MCF 10A (cell line): Measurements from ENCODE around the gene FMNL1. TPM values are rescaled to one million over a fixed set of nuclear protein-coding genes. Genes with fewer than 3 reads are reported as not detected.
"Not testable (repeated sequence)": the region's sequence is repeated elsewhere in the genome, so short reads cannot be mapped to it uniquely, and the experiment has no call there.

Experiments used
- BruUV-seq: library from RNA; stranded (reverse); fragments of 400-500 nt; replicated peaks from 2 replicates; lab custom pipeline; 2021; lab: Mats Ljungman, UMichigan
- CTCF ChIA-PET: fragments of 300-600 bp; sonication (Branson Sonifier 250); formaldehyde crosslinking; extraction: SDS; loops from one replicate; lab custom pipeline; 2021; ENCODE audit warnings: antibody characterized with exemption, inconsistent platforms; lab: Yijun Ruan, JAX
- POLR2A ChIA-PET: fragments of 300-600, 350-650 bp; sonication (Branson Sonifier 250); formaldehyde crosslinking; extraction: SDS; loops from one replicate; lab custom pipeline; 2020; ENCODE audit warnings: antibody characterized with exemption, inconsistent platforms; lab: Yijun Ruan, JAX
- DNase-seq: peaks from one replicate; pipeline ENCODE4 v3.0.0-alpha.2; 2018; ENCODE audit not compliant: unreplicated experiment
- H3K27ac Mint-ChIP-seq: one replicate; pipeline ENCODE4 v1.8.0; 2022; ENCODE audit warnings: mild to moderate bottlenecking, low read depth, mixed read lengths; ENCODE audit not compliant: unreplicated experiment
- H3K27me3 Mint-ChIP-seq: one replicate; pipeline ENCODE4 v1.8.0; 2022; ENCODE audit warnings: mixed read lengths; ENCODE audit not compliant: insufficient read depth, unreplicated experiment
- H3K36me3 Mint-ChIP-seq: one replicate; pipeline ENCODE4 v1.8.0; 2022; ENCODE audit warnings: mild to moderate bottlenecking, moderate library complexity, mixed read lengths; ENCODE audit not compliant: insufficient read depth, unreplicated experiment
- H3K4me1 Mint-ChIP-seq: one replicate; pipeline ENCODE4 v1.8.0; 2022; ENCODE audit warnings: mixed read lengths; ENCODE audit not compliant: insufficient read depth, unreplicated experiment
- H3K4me3 Mint-ChIP-seq: one replicate; pipeline ENCODE4 v1.8.0; 2022; ENCODE audit warnings: mild to moderate bottlenecking, moderate library complexity, mixed read lengths; ENCODE audit not compliant: unreplicated experiment
- H3K9me3 Mint-ChIP-seq: one replicate; pipeline ENCODE4 v1.8.0; 2022; ENCODE audit warnings: mixed read lengths; ENCODE audit not compliant: unreplicated experiment
- CTCF ChIP-seq: fragments of 200-600 bp; IDR thresholded peaks from one replicate; pipeline ENCODE4 v1.8.0; 2022; ENCODE audit warnings: antibody characterized with exemption, mild to moderate bottlenecking; ENCODE audit not compliant: unreplicated experiment
- intact Hi-C: fragments of 100-400 bp; cut with micrococcal nuclease; formaldehyde crosslinking; loops from 2 replicates; pipeline ENCODE4 v1.14.1; 2022
- total RNA-seq: library from RNA; stranded (reverse); gene quantifications from 2 replicates; pipeline ENCODE4 v1.2.3, GENCODE V29; 2022

FMNL1 gene
- total RNA-seq, 1 experiment from 2014 or later, result 28.1 TPM

- ChIA-PET CTCF (interaction anchor here (0.5 to 10.1 kb wide), 49 partner anchors 8 to 432 kb away, joined by 3 to 200 read pairs (median 3); partner anchors contain the start of genes ACBD4, HEXIM1, HEXIM2 and PLCD3), POLR2A (interaction anchor here (0.6 to 15.0 kb wide), 15 partner anchors 9 to 429 kb away, joined by 3 to 396 read pairs (median 5); partner anchors contain the start of genes ACBD4, HEXIM1, HEXIM2 and NMT1)
- Mint-ChIP-seq H3K9me3 (no peaks in the 10 kb centered on the region), H3K4me1 (peaks cover 10% of the 10 kb centered on the region), H3K27me3 (no peaks in the 10 kb centered on the region), H3K27ac (peak overlapping the region; percentile 19), H3K4me3 (no peak overlapping the region), H3K36me3 (no peaks in the 10 kb centered on the region)
- peak; percentile 99 for TF ChIP-seq CTCF
- DNase-seq, result peak; percentile 91
- intact Hi-C loops, result loop anchor here (1.0 kb wide), 3 partner anchors 25 to 62 kb away; partner anchors contain the start of gene ACBD4
- no TSS peak for BruUV-seq
Observed at GRCh38 chr17:45197555-45198334, 23.9 kb upstream of the FMNL1 start.

DNA sequence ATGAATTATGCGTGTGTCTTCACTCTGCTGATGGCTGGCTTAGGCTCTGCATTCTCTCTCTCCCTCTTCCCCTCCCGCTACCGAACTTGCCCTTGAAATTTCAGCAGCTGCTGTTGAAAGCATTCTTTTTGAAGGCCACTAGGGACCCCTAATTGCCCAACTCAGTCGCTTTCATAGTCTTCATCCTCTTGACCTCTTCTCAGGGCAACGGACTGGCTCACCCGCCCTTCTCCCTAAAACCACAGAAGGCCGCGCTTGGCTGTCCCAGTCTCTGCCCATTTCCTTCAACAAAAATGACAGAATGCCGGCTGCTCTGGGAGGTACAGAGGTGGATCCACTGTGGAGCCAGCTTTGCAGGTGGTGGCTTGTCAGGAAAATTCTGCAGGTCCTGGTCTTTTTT is 21.0 kb upstream of the FMNL1 start:
- H3K27ac Mint-ChIP-seq, result no peak overlapping the region
- CTCF ChIA-PET, result interaction anchor here (0.6 to 10.1 kb wide), 3 partner anchors 50 to 151 kb away, joined by 3 to 200 read pairs (median 19); partner anchors contain the start of genes ACBD4 and HEXIM1
- no peaks in the 10 kb centered on the region for H3K27me3 Mint-ChIP-seq
- peaks cover 10% of the 10 kb centered on the region for H3K4me1 Mint-ChIP-seq
- no peaks in the 10 kb centered on the region for H3K9me3 Mint-ChIP-seq
- H3K4me3 Mint-ChIP-seq, result no peak overlapping the region
- no TSS peak for BruUV-seq
- no peak for TF ChIP-seq CTCF
- intact Hi-C loops, result no loop called here
- POLR2A ChIA-PET, result interaction anchor here (1.0 to 15.0 kb wide), 3 partner anchors 28 to 49 kb away, joined by 3 to 396 read pairs (median 14); partner anchors contain the start of gene HEXIM1
- no peak for DNase-seq
- H3K36me3 Mint-ChIP-seq, result no peaks in the 10 kb centered on the region

DNA sequence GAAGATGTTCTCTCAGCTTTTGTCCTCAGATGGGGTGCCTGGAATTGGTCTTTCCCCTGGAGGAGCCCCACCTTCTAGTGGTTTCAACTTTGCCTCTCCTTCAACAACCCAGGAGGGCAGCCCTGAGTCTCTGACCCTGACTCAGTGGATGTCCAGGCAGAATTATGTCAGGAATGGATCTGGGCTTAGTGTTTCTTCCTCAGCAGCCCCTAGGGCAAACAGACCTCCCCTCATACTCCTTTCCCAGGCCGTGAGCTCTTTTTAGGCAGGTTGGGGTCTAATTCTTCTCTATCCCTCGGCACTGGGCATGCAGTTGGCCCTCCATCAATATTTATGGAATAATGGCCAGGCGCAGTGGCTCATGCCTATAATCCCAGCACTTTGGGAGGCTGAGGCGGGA is 20.2 kb upstream of the FMNL1 start:
- Mint-ChIP-seq H3K27ac (no peak overlapping the region), H3K27me3 (no peaks in the 10 kb centered on the region), H3K4me1 (peaks cover 10% of the 10 kb centered on the region), H3K36me3 (no peaks in the 10 kb centered on the region), H3K4me3 (no peak overlapping the region), H3K9me3 (no peaks in the 10 kb centered on the region)
- BruUV-seq, result no TSS peak
- no peak for TF ChIP-seq CTCF
- intact Hi-C loops, result no loop called here
- ChIA-PET CTCF (interaction anchor here (0.6 to 10.1 kb wide), 5 partner anchors 10 to 152 kb away, joined by 3 to 200 read pairs (median 6); partner anchors contain the start of genes ACBD4 and HEXIM1), POLR2A (interaction anchor here (0.8 to 15.0 kb wide), 6 partner anchors 27 to 66 kb away, joined by 3 to 396 read pairs (median 4); partner anchors contain the start of genes ACBD4, HEXIM1 and HEXIM2)
- no peak for DNase-seq

DNA sequence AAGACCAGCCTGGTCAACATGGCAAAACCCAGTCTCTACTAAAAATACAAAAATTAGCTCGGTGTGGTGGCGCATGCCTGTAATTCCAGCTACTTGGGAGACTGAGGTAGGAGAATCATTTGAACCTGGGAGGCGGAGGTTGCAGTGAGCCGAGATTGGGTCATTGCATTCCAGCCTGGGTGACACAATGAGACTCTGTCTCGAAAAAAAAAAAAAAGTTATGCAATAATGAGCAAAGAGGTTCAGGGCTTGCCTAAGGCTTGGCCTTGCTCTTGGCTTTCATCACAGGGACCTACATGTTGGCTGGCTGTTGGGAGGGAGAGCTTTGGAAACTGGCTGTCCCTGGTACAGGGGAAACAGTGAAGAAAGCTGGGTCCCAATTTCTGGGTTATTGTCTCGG is 19.8 kb upstream of the FMNL1 start:
- ChIA-PET POLR2A (interaction anchor here (0.6 to 15.0 kb wide), 10 partner anchors 16 to 217 kb away, joined by 3 to 396 read pairs (median 3); partner anchors contain the start of genes ACBD4, HEXIM1 and HEXIM2), CTCF (interaction anchor here (0.6 to 10.1 kb wide), 8 partner anchors 10 to 103 kb away, joined by 3 to 200 read pairs (median 4); partner anchors contain the start of genes ACBD4 and HEXIM1)
- H3K27me3 Mint-ChIP-seq, BruUV-seq, H3K27ac Mint-ChIP-seq, H3K4me3 Mint-ChIP-seq, H3K9me3 Mint-ChIP-seq, intact Hi-C loops, H3K36me3 Mint-ChIP-seq, H3K4me1 Mint-ChIP-seq: not testable (repeated sequence)
- DNase-seq, result peak; percentile 89
